Small intestine (tissue), 7 donors: Measurements from ENCODE around the gene GPX5. TPM values are rescaled to one million over a fixed set of nuclear protein-coding genes. Genes with fewer than 3 reads are reported as not detected.

Experiments
- DNase-seq, 2 donors: peaks; one replicate each; pipeline versions ENCODE4 v3.0.0 to v3.0.0-alpha.2; 2013
- FAIRE-seq: peaks from 2 replicates; lab custom pipeline; 2012; peaks lifted over from hg19 to GRCh38; lab: Jason Lieb, UNC
- H3K27ac ChIP-seq, 3 donors: one replicate each; pipeline ENCODE4 v1.5.1; 2013; ENCODE audit warnings: low read length in 2 of 3, mild to moderate bottlenecking in 2 of 3, control low read depth in 1 of 3, inconsistent platforms in 1 of 3, low read depth in 1 of 3, moderate library complexity in 1 of 3
- H3K27me3 ChIP-seq, 3 donors: one replicate each; pipeline ENCODE4 v1.6.1; 2013; ENCODE audit warnings: low read length in 3 of 3, inconsistent platforms in 1 of 3; ENCODE audit not compliant: control insufficient read depth in 3 of 3, insufficient read depth in 3 of 3
- H3K36me3 ChIP-seq, 3 donors: one replicate each; pipeline ENCODE4 v1.6.1; 2013; ENCODE audit warnings: low read length in 3 of 3, inconsistent platforms in 1 of 3, low read depth in 1 of 3, mild to moderate bottlenecking in 1 of 3, moderate library complexity in 1 of 3; ENCODE audit not compliant: control insufficient read depth in 3 of 3, insufficient read depth in 2 of 3
- H3K4me1 ChIP-seq, 3 donors: one replicate each; pipeline ENCODE4 v1.6.1; 2013; ENCODE audit warnings: low read length in 2 of 3, inconsistent platforms in 1 of 3, low read depth in 1 of 3, mild to moderate bottlenecking in 1 of 3, moderate library complexity in 1 of 3; ENCODE audit not compliant: control insufficient read depth in 3 of 3, insufficient read depth in 2 of 3
- H3K4me3 ChIP-seq, 3 donors: one replicate each; pipeline ENCODE4 v1.5.1; 2013; ENCODE audit warnings: low read length in 3 of 3, control low read depth in 1 of 3, inconsistent platforms in 1 of 3, low read depth in 1 of 3, mild to moderate bottlenecking in 1 of 3, moderate library complexity in 1 of 3
- H3K9me3 ChIP-seq, 2 donors: one replicate each; pipeline ENCODE4 v1.6.1; 2013; ENCODE audit warnings: low read depth in 1 of 2, low read length in 1 of 2; ENCODE audit not compliant: control insufficient read depth in 2 of 2, insufficient read depth in 1 of 2
- WGBS, 3 donors: extraction: QIAGEN DNeasy Blood & Tissue Kit; methylation state at CpG; one replicate each; pipeline ENCODE4 v1.1.7; 2013; 5-methylcytosine and 5-hydroxymethylcytosine counted together
- polyA plus RNA-seq, 4 donors: library from polyadenylated mRNA; stranded (reverse) in 3 of 4; unstranded in 1 of 4; fragments of 200-250 nt in 3 of 4; fragments of 120-200 nt in 1 of 4; gene quantifications; one replicate each; pipeline versions ENCODE4 v1.2.1 to v1.2.3, GENCODE V29; 2013
- donor health status: healthy with polysubstance abuse.
- donor health status: control.
- donor health status: control.
- donor health status: Bipolar disorder and iron deficiency.
- donor health status: healthy.

GPX5 gene
- polyA plus RNA-seq, 4 donors, result not detected

DNA sequence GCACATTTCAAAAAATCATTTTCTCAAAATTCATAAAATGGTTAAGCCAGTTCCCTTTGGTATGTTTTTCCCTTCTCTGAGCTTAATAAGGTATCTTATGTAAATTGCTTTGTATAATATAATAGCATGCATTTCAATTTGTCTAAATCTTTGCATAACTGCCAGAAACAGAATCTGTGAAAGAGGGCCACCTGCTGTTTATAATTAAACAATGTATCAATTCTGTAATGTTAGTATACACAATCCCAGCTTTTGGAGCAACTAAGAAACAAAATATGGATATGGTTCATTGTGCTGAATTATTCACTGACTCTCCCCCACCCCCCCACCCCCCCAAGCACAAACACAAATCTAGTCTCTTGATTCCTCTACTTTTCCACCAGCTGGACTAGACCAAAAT is 54.8 kb downstream of the GPX5 start:
- Histone ChIP-seq H3K4me3 (no peak overlapping the region), H3K27me3 (no peaks in the 10 kb centered on the region), H3K4me1 (peaks cover 0 to 4% (median 0%) of the 10 kb centered on the region in 3 donors), H3K27ac (no peak overlapping the region), H3K9me3 (no peaks in the 10 kb centered on the region), H3K36me3 (no peaks in the 10 kb centered on the region)
- FAIRE-seq (no peak), DNase-seq (no peak)

DNA sequence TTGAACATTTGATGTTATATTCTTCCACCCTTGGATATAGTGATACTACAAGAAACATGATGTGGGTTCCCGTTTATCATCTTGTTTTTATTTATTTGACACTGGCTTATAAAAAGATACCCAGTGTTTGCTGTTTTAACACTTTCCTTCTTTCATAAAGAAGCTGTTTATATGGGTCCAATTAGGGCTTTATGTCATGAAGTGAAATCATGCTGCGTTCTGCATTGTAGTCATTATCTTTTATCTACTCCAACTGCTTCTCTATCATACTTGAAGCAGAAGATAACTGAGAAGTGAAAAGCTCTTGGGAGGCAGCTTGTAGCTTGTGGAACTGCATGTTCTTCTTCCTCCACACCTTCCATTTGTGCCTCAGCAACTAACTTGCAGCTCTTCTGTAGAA is 57.8 kb downstream of the GPX5 start:
- no peak overlapping the region for H3K4me3 ChIP-seq
- WGBS, 3 donors, result 78 to 88% (median 78%) methylated on average over 2 of the region's 2 CpGs
- H3K4me1 ChIP-seq, result peaks cover 0 to 14% (median 1%) of the 10 kb centered on the region in 3 donors
- H3K27me3 ChIP-seq, result peaks cover 0 to 14% (median 3%) of the 10 kb centered on the region in 3 donors
- H3K27ac ChIP-seq, result no peak overlapping the region
- H3K9me3 ChIP-seq, result no peaks in the 10 kb centered on the region
- no peaks in the 10 kb centered on the region for H3K36me3 ChIP-seq
- no peak for FAIRE-seq
- no peak for DNase-seq

Other genes with a start within 250 kb of the GPX5 start
- gene PGBD1, start 244.3 kb upstream of the GPX5 start, polyA plus RNA-seq, result 1 to 10 TPM in 3 of 4 donors, under 1 TPM in 1; 0.81 to 3.2 (median 1.2) TPM
- 1 to 10 TPM; 1.3 to 5.1 (median 4.0) TPM for gene ZSCAN31, start 189.7 kb upstream of the GPX5 start, polyA plus RNA-seq
- gene ZKSCAN3, start 175.9 kb upstream of the GPX5 start, polyA plus RNA-seq, result 1 to 10 TPM; 1.1 to 5.3 (median 1.9) TPM
- gene ZSCAN12, start 126.1 kb upstream of the GPX5 start, polyA plus RNA-seq, result 1 to 10 TPM; 1.6 to 8.4 (median 2.0) TPM
- 1 to 10 TPM in 1 of 4 donors, under 1 TPM in 1, not detected in 2; 0.91 to 3.5 TPM for gene ZSCAN23, start 82.4 kb upstream of the GPX5 start, polyA plus RNA-seq
- gene GPX6, start 10.1 kb upstream of the GPX5 start, polyA plus RNA-seq, result not detected